HG02938 (cell line): ENCODE results near the gene GBP6.
"Not testable (repeated sequence)": the region's sequence is repeated elsewhere in the genome, so short reads cannot be mapped to it uniquely, and the experiment has no call there.

Source experiments
- ATAC-seq: cut with Tn5 transposase; IDR thresholded peaks from one replicate; pipeline ENCODE4 v1.9.1; 2021; ENCODE audit warnings: mild to moderate bottlenecking, moderate library complexity; ENCODE audit not compliant: unreplicated experiment

GBP6 gene, protein sequence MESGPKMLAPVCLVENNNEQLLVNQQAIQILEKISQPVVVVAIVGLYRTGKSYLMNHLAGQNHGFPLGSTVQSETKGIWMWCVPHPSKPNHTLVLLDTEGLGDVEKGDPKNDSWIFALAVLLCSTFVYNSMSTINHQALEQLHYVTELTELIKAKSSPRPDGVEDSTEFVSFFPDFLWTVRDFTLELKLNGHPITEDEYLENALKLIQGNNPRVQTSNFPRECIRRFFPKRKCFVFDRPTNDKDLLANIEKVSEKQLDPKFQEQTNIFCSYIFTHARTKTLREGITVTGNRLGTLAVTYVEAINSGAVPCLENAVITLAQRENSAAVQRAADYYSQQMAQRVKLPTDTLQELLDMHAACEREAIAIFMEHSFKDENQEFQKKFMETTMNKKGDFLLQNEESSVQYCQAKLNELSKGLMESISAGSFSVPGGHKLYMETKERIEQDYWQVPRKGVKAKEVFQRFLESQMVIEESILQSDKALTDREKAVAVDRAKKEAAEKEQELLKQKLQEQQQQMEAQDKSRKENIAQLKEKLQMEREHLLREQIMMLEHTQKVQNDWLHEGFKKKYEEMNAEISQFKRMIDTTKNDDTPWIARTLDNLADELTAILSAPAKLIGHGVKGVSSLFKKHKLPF

DNA sequence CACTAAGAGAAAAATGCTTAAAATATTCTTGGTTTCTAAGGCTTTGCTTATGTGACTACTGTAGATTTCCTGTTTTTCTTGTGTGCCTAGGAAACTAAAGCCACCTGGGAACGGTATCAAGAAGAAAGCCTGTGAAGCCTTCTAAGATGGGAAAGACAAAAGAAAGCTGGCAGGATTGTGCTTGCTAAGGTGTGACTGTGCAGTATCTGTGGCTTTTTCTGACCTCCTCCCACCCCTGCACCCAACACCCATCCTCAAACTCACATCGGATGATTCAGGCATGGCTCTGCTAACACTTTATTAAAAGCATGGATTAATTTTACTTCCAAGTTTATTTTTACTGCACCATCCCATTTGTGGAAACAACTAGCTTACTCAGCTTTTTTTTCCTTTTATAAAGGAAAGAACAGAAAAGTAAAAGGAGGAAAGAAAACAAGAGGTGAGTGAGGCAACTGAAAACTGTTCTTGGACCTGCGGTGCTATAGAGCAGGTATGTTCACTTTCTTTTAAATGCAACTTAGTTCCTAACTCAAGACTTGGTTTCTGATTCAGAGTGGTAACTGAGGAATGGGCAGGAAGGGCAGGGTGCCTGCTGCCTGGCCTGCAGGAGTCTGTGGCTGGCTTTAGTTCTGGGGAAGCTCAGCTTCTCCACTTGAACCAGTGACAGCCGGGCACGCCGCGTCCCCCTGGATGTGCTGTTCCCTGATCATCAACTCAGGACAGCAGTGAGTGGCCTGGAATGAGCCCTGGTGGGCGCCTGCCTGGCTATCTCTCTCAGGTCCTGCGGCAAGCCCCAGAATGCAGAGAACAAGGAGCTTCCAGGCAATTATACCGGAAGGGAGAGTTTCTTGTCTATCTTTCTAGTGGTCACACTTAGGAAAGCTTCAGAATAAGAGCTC, at the start of gene GBP6:
TSS of gene GBP6 (plus strand) at position 422 of the 899 bp plus-strand sequence. CDS start 4,493 bp downstream, outside the sequence.
- ATAC-seq = no peak

DNA sequence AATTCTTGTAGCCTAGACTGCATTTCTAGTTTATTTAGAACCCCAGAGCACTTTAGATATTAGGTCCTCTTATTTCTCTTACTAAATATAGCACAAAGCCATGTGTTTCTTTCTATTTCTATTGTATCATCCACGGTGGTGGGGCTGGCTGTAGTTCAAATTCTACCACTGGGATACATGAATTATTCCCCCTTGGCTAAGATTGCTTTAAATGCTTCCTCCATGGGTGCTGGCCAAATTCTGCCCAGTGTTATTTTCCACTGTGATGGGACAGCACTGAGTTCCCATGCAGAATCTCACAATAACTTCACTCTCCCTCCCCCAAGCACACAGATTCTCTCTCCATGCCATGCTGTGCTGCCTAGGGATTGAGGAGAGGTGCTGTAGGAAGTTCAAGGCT, 41.5 kb upstream of the GBP6 start:
- no peak for ATAC-seq

DNA sequence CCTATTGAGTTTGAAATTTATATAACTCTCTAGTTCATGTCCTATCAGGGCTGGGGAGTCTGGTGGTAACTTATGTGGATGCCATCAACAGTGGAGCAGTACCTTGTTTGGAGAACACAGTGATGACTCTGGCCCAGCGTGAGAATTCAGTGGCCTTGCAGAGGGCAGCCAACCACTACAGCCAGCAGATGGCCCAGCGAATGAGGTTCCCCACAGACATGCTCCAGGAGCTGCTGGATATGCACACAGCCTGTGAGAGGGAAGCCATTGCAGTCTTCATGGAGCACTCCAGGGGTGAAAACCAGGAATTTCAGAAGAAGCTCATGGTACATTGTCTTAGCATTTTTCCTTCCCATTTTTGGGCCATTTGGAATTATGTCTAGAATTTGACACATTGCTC, 32.0 kb upstream of the GBP6 start:
- no peak for ATAC-seq

DNA sequence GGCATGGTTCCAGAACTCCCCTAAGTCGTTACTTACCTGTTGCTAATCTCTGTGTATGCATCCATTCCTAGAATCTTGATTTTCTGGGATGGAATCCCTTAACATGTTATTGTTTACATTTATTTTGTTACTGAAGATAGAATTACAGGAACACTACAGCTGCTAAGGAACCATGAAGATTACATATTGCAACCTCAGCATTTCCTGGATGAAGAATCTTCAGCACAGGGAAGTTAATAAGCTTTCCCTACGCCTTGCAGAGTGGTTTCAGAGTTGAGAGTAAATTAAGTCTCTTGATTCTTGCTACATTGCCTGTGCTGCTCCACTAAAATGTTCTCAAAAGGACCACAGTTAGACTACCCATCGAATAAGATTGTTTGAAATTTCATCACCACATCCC, 31.4 kb upstream of the GBP6 start:
- ATAC-seq = no peak

DNA sequence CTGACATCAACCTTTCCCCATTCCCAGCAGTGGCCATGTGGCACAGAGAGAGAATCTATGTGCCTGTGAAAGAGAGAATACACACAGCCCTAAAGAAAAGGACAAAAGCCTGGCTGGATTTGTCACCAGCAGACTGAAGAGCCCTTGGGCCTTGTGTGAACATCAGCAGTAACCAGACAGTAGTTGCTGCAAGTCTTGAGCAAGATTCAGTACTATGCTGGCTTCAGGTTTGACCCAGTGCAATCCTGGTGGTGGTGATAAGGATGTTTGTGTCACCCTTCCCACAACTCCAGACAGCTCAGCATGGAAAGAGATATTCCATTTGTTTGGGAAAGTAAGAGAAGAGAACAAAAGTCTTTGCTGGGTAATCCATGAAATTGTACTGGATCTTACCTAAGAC, 28.4 kb upstream of the GBP6 start:
- ATAC-seq = no peak

DNA sequence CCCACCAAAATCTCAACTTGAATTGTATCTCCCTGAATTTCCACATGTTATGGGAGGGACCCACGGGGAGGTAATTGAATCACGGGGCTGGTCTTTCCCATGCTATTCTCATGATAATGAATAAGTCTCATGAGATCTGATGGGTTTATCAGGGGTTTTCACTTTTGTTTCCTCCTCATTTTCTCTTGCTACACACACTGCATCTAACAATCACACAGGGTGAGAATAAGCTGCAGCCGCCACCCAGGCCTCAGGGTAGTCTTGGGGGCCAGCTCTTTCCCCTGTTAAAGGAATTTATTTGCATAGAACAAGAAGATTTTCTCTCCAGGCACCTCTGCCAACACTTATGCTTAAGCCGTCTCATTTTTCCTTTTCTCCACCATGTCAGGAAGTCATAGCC, 26.0 kb upstream of the GBP6 start:
- no peak for ATAC-seq

DNA sequence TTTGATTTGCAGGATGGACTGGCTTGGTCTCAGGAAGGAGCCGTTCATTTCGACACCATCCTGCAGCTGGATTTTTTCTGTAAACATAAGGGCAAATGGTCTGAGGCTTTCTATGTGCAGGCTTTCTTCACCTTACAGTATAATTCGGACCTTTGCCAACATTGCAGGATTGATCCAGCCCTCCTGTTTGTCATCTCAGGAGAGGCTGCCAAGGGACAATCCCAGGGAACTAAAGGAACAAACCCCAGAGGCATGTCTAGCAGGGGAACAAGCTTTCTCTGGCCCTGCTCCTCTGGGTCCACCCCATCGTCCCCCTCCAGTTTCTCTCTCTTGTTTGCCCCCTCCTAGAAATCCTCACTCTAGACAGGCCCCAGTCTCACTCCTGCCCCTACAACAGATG, 24.8 kb upstream of the GBP6 start:
- ATAC-seq = no peak

DNA sequence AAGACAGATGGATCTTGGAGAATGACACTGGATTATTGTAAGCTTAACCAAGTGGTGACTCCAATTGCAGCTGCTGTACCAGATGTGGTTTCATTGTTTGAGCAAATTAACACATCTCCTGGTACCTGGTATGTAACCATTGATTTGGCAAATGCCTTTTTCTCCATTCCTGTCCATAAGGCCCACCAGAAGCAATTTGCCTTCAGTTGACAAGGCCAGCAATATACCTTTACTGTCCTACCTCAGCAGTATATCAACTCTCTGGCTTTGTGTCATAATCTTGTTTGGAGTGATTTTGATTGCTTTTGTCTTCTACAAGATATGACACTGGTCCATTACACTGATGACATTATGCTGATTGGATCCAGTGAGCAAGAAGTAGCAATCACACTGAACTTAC, 18.4 kb upstream of the GBP6 start:
- not testable (repeated sequence) for ATAC-seq

DNA sequence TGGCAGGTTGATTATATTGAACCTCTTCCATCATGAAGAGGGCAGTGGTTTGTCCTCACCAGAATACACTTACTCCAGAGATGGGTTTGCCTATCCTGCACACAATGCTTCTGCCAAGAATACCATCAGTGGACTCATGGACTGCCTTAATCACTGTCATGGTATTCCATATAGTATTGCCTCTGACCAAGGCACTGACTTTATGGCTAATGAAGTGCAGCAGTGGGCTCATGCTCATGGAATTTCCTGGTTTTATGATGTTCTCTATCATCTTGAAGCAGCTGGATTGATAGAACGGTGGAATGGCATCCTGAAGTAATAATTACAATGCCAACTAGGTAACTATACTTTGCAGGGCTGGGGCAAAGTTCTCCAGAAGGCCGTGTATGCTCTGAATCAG, 16.6 kb upstream of the GBP6 start:
- no peak for ATAC-seq

DNA sequence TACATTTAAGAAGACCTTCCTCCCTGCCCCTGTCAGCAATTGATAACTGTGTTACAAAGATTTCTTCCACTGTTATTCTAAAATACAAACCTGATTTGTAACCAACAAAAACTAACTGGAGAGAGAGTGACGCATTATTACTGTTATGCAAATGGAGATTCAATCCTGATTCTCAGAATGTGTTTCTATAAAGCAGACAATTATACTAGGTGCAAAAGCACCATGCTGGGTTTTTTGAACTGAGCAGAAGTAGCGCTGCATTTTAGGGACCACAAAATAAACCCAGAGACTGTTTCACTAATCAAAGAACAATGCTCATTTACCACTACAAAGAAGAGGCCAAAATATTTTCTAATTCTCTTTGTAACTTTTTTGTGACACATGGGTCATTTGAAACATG, 13.6 kb upstream of the GBP6 start:
- ATAC-seq = no peak

DNA sequence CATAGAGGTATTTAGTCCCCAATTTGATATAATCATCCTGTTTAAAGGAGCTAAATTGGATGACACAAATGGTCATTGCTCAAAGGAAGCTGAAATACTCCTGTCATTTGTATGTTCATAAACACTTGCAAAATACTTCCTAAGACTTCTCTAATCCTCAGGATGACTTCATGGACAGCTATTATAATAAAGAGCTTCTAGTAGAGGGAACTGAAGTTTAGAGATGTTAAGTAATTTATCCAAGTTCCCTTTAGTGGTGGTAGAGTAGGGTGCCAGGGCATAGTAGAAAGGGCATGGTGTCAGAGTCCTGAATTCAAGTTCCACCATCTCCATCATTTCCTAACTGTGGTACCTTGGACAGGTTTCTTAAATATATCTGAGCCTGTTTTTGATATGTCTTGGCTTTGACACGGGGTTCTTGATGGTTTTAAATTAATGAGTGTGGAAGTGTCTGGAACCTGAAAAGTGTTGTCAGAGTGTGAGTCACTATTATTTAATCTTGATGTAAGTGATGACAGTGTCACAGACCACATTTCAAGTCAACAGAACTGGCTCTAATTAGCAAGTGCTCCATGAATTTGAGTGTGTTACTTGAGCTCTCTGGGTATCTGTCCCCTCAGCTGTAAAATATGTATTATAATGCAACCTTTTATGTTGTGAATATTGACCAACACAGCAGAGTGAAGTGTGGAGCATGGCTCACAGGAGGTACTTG, 12.1 kb upstream of the GBP6 start:
- ATAC-seq = no peak

DNA sequence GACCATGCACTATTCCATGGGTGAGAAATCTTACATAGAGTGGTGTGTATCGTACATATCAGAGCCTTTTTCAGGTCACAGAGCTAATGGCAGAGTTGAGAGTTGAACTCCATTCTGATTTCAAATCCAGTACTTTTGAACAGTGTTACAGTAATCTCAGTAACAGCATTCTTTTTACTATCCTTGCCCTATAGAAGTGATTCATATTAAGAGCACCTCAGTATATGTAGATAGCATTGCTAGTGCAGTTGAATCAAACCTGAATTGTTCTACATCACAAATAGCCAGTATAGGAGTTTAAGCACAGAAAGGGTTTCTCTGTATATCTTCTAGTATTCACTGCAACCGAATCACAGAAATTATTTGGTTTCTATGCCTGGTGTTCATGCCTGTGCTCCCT, 11.4 kb upstream of the GBP6 start:
- no peak for ATAC-seq

DNA sequence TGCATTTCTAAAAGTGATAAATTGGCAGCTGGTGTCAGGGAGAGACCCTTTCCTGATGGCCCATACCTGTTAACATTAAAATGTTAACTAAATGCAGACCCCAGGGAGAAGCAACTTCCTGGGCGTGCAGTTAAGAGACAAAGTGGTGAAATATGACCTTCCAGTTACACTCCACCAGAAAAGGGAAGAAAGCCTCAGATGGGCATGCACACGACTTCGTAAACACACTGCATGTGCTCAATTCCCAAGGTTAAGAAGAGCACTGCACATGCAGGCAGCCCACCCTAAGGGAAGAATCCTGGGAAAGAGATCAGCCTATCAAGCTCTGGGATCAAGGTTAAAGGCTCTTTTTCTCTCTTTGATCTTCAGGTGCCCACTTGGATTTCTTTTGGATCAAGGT, 9.7 kb upstream of the GBP6 start:
- ATAC-seq = no peak

DNA sequence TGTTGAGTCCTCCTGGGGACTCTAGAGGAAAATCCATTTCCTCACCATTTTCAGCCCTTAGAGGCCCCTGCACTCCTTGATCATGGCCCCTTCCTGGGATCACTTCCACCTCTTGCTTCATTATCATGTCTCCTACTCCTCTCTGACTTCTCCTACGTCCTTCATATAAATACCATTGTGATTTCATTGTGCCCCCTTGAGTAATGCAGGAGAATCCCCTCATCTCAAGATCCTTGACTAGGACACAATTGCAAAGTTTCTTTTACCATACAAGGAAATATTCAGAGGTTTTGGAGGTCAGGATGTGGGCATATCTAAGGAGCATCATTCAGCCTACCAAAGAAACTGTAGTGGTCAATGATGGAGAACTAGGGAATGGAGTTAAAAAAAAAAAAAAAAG, 8.8 kb upstream of the GBP6 start:
- no peak for ATAC-seq

DNA sequence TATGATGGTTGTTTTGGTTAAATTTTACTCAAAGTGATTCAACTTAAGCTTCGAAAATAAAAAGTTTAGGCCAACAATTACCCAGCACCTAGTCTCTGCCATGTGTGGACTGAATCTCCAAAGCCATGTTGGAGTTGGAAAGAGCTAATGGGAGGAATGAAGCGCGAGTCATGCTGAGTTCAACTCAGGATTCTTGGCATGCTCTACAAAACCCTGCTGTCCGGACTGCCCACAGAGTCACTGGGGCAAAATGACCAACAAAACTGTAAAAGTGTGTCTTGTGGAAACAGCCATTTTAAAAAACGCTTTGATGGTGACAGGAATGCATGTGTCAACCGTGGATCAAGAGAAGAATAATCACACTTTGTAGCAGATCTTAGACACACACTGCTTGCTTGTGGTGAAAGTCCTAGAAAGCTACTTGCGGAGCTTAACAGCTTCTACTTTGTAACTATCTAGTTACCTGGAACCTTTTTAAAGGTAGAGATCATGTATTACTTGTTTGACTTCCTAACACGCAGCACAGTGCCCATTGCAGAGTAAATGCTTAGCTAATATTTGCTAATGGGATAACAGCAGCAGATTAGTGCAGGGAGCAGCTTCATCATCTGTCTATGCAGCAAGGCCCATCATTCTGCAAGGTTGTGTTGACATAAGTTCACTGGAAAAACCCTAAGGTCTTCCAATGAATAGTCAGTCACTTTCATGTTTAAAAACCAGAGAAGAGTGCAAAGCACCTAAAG, 7.0 kb upstream of the GBP6 start:
- no peak for ATAC-seq

DNA sequence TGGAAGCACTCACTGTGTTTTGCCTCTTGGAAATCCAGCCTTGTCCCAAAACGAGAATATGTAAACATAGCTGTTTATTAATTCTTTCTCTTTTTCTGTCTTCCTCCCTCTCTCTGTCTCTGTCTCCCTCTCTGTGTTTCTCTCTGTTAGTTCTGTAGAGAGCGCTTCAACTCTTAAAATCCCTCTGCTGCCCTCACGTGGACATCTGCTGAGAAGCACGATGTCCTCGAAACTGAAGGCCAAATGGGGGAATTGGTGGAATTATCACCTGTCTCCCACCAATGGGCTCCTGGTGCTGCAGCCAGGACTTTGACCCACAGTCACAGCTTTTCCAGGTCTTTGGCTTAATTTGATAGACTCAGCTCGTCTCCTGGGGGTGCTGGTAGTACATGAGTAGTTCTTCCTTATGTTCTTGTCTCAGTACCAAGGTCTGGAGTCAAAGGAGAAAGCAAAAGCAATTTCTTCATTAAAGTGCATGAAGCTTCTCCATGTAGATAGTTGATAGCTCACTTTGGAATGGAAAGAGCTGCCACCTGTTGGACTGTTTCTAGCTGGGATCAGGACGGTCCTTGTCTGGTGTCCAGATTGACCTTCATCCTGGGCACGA, 5.5 kb upstream of the GBP6 start:
- ATAC-seq = peak; percentile 57

DNA sequence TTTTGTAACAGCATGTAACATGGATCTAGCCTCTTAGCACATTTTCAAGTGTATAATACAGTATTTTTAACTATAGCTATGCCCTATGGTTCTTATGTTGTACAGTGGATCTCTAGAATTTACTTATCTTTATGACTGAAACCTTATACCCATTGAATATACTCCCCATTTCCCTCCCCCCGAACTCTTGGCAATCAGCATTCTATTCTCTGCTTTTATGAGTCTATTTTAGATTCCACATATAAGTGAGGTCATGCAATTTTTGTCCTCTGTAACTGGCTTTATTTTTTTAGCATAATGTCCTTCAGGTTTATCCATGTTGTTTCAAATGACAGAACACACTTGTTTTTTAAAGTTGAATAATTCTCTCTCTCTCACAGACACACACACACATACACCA, 3.1 kb upstream of the GBP6 start:
- ATAC-seq = no peak

DNA sequence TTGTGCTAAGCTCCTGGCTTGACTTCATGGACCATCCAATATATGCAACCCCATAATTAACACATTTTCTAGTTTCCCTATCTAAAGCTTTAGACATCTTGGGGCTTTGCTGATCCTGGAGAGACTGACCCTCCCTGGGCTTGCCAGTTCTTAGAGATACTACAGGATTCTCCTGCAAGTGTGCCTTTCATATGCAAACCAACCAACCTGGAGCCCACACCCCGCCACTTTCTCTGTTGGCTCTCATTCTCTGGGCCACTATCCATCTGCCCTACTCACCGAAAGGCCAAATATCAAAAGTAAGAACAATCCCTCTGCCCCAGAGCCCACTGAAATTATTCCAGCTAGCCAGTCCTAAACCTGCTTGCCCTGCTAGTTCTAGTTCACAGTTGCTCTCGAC, 2.2 kb upstream of the GBP6 start:
- ATAC-seq = no peak

DNA sequence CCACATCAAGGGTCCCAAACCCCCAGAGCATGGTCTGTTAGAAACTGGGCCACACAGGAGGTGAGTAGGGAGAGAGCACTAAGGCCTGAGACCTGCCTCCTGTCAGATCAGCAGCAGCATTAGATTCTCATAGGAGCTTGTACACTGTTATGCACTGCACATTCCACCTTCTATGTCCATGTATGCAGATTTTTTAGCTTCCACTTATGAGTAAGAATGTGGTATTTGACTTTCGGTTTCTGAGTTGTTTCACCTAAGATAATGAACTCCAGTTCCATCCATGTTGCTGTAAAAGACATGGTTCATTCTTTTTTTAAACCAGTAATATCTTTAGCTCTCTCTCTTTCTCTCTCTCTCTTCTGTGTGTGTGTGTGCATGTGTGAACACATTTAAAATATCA, 663 bp upstream of the GBP6 start:
- peak; percentile 94 for ATAC-seq
